Ishikawa (cell line): ENCODE results near the gene IGFBP6.

Experiments
- CREB1 ChIP-seq: IDR thresholded peaks from 2 replicates; pipeline ENCODE4 v1.6.1; 2012; ENCODE audit warnings: low read depth
- MAX ChIP-seq: IDR thresholded peaks from 2 replicates; pipeline ENCODE4 v1.6.1; 2012
- RAD21 ChIP-seq: IDR thresholded peaks from 2 replicates; pipeline ENCODE4 v1.6.1; 2012; ENCODE audit warnings: low read depth
- REST ChIP-seq: IDR thresholded peaks from 2 replicates; pipeline ENCODE4 v1.6.1; 2012; ENCODE audit warnings: low read depth, mild to moderate bottlenecking
- TAF1 ChIP-seq: IDR thresholded peaks from 2 replicates; pipeline ENCODE4 v1.6.1; 2012; ENCODE audit warnings: low read depth, mild to moderate bottlenecking
- TEAD4 ChIP-seq: IDR thresholded peaks from 2 replicates; pipeline ENCODE4 v1.6.1; 2012
- YY1 ChIP-seq: IDR thresholded peaks from 2 replicates; pipeline ENCODE4 v1.6.1; 2012; ENCODE audit warnings: low read depth

GRCh38 chr12:53131844-53132243 is 34.4 kb downstream of the IGFBP6 start:
- TF ChIP-seq REST (no peak), MAX (no peak), YY1 (no peak), RAD21 (no peak), TEAD4 (no peak), TAF1 (no peak), CREB1 (no peak)
